ENCODE measurements around the gene PPM1H.

Gene PPM1H

DNA sequence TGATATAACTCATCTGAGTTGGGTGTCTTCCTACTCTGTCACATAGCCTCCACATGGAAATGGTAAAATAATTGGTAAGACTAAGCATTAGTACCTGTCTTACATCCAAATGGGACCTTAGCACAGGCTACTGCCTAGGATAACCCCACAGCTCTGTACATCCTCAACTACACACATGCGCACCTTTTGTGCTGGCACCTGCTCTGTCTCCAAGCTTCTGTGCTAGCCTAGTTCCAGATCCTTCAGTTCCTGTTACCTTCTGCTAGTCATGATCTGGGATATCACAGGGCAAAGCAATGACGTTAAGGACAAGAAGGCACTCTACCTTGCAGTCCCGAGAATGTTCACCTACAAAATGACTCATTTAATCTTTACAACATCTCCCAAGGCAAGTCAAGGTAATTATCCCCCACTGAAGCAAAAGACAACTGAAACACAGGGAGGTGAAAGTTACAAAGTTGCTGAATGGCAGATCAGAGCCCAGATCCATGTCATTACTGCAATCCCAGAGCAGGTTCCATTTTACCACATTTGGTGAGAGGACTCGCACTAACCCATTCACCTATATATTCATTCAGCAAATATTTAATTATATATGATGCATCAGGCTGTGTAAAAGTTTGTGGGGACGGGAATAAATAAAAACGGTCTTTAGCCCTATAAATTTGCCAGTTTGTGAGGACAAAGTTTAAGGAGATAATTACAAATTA is 61.7 kb downstream of the PPM1H start:
- no peak for DNase-seq (ENCODE audit: low spot score)

DNA sequence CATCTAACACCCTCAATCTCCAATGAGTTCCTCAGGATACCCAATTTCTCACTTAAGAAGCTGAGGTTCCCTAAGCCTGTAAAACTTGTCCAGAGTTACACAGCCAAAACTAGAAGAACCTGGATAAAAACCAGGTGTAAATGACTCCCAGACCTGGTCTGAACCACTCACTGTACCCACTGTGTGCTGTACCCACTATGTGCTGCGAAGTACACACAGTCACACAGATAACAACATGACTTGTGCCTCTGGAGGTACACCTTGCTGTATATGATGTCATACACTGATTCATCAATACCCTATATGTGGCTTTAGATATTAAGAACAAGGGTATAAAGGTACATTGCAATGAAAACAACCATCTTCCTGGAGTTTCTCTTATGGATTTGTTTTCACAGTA is 66.1 kb downstream of the PPM1H start:
- no peak for DNase-seq (ENCODE audit: low spot score)

DNA sequence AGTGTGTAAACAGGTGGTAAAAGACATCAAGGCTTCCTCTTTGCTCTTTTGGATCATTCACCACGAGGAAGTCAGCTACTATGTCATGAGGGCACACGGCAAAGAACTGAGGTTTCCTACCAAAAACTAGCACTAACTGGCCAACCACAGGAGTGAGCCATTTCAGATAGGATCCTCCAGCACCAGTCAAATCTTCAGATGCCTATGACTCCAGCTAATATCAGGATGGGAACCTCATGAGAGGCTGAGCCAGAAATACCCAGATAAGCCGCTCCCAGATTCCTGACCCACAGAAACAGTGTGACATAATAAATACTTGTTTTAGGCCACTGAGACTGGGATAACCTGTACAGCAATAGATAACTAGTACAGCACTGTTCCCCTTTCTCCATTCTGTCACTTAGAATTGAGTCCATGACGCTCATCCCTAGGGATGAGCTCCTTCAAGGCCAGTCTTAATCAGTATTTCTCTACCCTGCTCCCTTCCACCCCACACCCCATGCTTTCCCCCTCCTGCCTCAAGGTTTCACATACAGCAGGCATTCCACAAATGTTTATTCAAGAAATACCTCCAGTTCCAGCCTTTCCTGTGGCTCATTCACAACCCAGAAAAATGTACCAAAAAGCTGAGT is 68.4 kb downstream of the PPM1H start:
- no peak for DNase-seq (ENCODE audit: low spot score)

DNA sequence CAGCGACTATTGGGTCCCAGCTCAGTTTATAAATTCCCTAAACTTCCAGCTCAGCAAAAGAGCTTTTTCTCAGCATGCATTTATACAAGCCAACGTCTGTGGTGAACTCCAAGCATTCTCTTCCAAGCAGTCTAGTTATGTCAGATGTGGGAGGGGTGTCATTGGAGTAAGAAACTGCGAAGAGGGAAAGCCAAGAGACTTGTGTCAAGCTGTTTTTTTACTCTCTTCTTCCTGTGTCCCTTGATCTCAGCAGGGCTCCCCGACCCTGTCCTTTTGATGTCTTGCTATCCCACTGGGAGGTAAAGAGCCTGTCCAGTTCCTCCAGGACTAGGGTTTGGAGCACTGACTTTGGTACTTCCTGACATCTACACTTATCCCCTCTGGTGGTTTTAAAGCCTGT is 69.0 kb downstream of the PPM1H start:
- no peak for DNase-seq (ENCODE audit: low spot score)

DNA sequence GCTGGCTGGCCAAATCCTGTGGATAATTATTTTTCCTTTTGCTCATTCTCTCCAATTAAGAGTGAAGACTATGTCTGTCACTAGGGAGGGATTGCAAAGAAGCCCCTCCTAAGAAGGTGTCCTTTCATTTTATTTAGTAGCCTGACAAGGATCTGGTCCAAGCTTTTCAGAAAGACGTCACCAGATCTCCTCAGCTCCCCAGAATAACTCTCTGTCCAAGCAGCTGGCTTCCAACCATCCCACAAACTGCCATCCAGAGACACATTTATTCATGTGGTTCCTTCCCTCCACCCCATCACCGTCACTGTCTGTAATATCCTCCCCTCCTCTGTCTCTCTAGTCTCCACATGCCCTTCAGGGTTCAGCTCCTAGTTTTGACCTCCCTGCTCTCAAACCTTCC is 69.9 kb downstream of the PPM1H start:
- no peak for DNase-seq (ENCODE audit: low spot score)

DNA sequence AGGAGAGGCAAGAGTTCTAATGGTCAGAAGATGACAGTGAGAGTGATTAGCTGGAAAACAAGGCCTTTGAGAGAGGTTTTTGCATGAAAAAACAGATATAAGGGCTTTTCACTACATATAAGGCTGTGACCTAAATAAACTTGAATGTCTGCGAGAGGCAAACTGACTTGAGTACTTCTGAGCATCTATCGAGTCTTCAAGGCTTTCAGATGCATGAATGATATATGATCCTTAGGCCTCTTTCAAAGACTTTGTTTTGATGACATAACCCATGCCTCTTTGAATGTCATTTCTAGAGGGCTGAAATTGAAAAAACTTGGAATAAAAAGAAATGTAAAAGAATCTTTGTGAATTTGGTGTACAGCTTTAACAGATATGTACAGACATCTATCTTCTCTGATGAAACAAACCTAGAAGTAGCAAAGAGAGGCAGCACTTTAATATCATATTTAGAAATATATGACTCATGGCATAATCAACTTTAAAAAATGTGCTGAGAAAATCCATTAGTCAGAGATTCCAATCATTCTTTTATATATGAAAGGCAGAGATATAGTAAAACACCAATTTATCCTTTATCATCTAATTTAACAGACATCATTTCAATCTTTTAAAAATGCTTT is 72.6 kb downstream of the PPM1H start:
- peak; percentile 48 for DNase-seq (ENCODE audit: low spot score)

DNA sequence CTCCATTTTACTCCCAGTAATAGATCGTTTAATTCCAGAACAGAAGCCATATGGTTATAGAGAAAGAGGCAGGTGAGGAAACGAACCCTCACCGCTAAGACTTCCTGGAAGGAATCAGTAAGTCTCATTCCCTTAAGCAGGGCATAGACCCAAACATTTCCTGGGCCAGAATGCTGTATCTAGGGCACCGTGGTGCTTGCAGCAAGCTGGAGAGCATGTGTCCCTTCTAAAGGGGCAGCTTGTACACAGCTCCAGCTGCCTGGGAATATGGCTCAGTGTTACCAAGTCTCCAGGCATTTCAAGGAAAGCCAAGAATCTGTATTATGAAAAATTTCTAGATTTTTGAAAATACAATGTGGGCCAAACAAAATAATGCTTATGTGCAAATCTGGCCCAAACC is 73.4 kb downstream of the PPM1H start:
- DNase-seq (ENCODE audit: low spot score), result no peak

DNA sequence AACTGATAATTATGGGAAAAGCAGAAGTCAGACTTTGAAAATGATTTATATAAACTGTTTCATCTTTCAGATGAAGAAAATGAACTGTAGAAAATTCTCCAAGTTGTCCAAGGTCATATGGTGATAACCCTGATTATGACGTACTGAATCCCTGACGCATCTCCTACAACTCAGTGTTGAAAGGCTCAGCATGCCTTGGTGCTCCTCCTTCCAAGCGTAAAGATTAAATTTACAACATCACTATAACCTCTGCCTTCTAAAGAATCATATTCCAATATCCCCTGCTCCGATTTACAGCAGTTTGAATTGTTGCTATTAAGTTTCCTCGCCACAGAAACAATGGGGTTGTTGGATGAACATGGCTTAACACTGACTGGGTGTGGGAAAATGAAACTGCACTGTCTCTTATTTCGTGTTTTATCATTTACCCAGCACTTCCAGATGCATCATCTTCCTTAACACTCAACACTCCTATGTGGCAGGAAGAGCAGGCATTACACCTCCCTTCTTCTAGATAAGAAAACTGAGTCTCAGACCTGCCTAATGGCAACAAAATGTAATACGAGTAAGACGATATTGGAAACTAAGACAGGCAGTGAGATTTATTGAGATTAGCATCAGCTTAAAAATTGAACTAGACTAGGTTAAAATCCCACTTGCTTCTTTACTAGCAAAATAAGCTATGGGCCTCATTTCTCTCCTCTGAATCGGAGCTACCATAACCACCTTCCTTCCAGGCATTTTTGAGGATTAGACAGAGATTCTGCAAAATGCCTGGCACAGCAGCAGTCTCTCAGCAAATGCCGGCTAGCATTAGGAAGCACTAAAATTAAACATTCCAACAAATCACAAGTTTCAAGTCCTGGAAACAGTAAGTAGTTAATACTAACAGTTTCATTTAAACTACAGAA is 74.2 kb downstream of the PPM1H start:
- DNase-seq (ENCODE audit: low spot score), result no peak

DNA sequence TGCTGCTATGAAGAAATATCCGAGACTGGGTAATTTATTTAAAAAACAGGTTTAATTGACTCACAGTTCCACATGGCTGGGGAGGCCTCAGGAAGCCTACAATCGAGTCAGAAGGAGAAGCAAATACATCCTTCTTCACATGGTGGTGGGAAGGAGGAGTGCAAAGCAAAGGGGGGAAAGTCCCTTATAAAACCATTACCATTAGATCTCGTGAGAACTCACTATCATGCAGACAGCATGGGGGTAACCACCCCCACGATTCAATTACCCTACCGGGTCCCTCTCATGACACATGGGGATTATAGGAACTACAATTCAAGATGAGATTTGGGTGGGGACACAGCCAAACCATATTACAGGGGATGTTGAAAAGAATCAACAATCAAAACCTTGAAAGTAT is 74.9 kb downstream of the PPM1H start:
- no peak for DNase-seq (ENCODE audit: low spot score)

DNA sequence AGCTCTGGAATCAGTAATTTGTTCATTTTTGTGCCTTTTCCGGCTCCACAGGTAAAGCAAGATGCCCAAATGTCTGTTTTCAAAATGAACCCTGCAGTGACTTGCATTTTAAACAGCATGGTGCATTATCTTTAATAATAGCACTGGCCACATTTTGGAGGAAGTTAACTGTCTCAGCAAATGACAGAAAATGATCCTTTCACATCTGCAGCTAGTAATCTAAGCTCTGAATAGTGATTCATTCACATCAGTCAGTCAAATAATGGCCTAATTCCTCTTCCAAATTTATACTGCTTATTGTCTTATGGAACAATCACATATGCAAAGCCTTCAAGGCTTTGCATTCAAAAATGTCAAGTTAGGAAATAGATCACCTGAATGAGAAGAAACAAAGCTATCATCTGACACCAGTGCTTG is 75.6 kb downstream of the PPM1H start:
- DNase-seq (ENCODE audit: low spot score), result no peak

DNA sequence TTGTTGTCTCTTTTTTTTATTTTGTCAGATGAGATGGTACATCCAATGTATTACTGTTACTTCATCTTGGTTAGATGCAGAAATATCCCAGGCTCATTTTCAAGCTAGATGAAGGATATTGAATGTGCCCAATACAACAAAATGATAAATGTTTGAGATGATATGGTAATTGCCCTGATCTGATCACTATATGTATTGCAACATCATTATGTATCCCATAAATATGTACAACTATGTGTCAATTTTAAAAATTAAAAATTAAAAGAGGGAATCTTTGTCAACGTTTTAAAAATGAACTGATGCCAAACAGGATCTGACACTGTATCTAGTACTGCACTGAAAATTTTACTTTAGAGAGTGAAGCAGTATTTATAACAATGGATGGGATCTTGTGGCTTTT is 78.5 kb downstream of the PPM1H start:
- no peak for DNase-seq (ENCODE audit: low spot score)

DNA sequence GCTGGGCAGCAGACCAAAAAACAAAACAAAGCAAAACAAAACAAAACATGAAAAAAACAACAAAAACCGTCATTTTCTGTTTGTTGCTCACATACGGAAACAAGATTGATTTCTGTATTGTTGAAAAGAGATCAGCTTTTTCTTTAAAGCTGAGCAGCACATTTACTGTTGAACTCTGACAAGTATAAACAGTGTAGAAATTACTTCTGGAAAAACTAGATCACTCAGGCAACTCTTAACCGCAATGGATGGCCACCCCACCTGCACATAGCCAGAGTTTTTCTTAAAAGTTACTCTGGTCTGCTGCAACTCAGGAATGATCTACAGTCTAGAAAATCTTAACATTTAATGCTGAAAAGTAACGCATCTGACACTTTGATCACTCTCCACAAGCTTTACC is 80.9 kb downstream of the PPM1H start:
- DNase-seq (ENCODE audit: low spot score), result no peak

DNA sequence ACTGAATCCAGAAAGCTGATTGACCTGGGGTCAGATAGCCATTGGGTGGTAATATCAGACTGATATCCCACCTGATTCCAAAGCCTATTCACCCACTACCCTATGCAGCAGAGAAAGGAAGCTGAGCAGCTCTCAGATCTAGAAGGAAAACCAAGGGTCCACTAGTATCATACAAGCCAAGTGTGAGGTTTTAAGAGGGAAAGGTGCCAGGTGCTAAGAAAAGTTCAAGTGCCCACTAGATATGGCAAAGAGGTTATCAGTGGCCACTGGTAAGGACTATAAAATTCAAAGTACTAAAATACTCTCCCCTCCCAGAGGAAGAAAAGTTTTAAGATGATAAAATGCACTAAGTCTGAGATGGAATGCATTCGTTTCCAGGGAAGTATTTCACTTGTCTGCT is 85.6 kb downstream of the PPM1H start:
- no peak for DNase-seq (ENCODE audit: low spot score)

DNA sequence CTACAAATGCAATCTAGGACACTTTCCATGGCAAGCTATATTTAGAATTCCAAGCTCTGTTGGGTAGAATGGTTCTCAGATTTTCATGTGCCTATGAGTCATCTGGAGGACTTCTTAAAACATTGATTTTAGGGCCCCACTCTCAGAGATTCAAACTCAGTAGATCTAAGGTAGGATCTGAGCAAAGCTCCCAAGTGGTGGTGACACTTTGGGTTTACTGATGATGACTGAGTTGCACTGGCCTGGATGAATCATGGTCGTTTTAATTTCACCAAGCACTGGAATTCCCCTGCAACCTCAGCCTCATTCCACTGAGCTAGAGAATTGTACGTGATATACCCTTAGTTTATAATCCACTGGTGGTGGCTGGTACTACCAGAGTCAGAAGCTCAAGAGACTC is 86.5 kb downstream of the PPM1H start:
- no peak for DNase-seq (ENCODE audit: low spot score)

DNA sequence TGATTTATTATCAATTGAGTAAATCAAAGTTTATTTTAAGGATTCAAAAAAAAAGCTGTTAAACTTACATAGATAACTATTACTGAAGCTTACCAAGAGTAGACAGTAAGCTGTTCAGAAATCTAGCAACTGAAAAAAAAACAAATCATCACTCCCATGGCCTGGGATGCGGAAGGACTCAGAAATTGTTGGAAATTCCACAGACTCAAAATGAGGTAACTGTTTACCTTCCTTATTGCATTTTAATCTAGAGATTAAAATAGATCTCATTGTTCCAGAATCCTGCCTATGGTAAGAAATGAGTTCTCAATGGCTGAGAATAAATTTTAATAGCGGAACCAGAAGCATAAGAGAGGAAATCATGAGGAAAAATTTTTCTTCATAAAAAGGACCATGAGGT is 87.2 kb downstream of the PPM1H start:
- DNase-seq (ENCODE audit: low spot score), result no peak

DNA sequence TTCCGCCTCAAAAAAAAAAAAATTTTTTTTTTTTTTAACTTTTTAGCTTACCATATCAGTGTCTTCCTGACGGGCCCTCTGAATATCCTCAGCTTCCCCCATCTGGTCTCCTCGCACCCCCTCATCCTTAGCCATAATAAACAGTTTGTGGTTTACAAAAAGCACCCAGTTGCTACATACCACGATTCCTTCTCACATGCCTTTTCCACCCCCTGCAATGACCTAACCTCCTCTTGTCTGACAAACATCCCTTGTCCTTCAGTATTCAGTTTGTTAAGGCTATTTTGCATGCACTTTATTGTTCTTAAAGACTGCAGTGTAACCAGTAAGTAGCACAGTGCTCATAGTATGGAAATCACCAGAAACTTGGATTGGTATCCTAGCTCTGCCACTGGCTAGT is 88.5 kb downstream of the PPM1H start:
- DNase-seq (ENCODE audit: low spot score), result no peak

DNA sequence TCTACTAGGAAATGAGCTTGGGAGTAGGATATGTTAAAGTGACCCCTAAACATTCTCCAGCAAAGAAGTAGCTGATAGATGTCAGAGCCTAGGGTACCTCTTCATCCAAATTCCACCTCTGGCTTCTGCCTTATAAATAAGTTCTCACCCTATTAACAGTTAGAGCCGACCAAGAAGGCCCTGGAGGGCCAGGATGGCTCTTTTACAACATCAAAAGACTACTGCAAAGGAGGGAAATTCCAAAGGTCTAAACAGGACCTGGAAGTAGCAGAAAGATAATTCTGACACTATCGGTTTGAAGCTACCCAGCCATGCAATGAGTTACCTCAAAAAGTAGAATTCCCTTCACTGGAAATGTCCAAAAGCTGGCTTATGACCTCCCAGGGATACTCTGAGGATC is 90.0 kb downstream of the PPM1H start:
- no peak for DNase-seq (ENCODE audit: low spot score)

DNA sequence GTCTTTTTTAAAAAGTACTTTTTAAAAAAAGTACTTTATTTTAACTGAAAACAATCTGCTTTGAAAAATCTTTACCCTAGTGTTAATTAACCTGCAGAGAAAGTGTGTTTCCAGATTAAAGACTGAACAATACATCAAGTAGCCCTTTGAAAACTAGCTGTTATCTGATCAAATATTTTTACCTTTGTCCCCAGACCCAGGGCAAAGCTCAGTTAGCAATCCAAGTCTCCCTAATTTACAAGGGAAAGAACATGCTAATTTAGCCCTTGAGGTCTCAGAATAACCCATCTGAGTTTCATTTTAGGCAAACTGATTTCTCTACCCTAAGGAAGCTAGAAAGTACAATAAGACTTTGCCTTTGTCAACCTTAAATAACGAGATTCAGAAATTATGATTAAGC is 91.2 kb downstream of the PPM1H start:
- DNase-seq (ENCODE audit: low spot score), result no peak

DNA sequence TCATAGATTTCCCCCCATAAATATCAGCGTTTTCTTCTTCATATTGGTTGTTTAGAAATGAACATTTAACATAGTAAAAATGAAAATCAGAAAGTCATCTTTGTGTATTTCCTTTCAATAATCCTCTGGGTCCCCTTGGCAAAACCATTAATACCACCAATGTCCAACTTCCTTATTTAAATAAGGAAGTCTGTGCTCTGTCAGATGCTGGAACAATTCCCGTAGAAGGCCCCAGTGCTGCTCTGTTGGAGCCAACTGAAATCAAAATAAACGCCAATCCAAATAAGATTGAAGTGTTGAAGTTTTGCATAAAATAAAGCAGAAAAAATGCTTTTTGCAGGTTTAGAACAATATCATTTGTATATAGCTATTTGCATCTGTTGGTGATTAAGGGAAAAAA is 93.1 kb downstream of the PPM1H start:
- no peak for DNase-seq (ENCODE audit: low spot score)

DNA sequence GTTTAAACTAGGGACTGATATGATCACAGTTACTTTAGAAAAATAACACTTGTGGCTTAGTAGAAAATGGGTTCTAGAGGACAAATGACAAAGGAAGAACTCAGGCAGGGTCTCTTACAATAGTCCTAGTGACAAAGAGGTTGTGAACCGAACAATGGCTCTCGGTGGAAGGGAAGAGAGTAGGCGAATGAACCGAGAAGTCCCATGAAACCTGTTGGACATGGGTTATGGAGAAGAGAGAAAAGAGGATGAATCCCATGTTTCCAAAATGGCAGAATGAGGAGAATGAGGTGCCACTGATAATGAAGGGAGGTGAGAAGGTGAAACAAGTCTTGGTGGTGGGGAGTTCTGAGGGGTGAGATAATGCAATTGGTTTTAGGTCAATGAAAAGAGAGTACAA is 94.1 kb downstream of the PPM1H start:
- DNase-seq (ENCODE audit: low spot score), result no peak

DNA sequence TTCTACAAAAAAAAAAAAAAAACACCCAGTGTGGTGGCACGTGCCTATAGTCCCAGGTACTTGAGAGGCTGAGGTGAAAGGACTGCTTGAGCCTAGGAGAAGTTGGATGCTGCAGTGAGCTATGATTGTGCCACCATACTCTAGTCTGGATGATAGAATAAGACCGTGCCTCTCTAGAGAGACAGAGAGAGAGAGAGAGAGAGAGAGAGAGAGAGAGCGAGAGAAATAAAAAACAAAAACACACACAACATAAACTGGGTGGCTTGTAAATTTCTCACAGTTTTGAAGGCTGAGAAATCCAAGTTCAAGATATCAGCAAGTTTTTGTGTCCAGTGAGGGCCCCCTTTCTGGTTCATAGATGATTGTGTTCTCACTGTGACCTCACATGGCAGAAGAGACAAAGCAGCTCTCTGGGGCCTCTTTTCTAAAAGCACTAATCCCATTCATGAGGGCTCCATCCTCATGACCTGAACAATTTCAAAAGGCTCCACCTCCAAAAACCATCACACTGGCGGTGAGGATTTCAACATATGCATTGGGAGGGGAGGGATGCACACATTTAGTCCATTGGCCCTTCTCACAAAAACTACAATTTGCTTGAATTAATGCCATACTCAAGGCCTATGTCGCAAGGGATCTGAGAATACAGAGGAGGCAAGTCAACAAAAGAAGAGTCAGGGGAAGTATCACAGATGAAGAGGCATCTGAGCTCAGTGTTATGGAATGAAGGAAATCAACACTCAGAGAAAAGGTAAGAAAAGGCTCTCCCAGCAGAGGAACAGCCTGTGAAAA is 94.9 kb downstream of the PPM1H start:
- no peak for DNase-seq (ENCODE audit: low spot score)
